Stimulated activated CD4-positive, alpha-beta T cell treated with anti-CD3 and anti-CD28 coated beads, Interleukin-15, amount 100 ng/mL, for 24 hours (primary cell): ENCODE data around the gene RUNDC3A.
"Not testable (repeated sequence)": the region's sequence is repeated elsewhere in the genome, so short reads cannot be mapped to it uniquely, and the experiment has no call there.

Source experiments
- DNase-seq: peaks from one replicate; pipeline ENCODE4 v3.0.0-alpha.2; 2020

The RUNDC3A gene

DNA sequence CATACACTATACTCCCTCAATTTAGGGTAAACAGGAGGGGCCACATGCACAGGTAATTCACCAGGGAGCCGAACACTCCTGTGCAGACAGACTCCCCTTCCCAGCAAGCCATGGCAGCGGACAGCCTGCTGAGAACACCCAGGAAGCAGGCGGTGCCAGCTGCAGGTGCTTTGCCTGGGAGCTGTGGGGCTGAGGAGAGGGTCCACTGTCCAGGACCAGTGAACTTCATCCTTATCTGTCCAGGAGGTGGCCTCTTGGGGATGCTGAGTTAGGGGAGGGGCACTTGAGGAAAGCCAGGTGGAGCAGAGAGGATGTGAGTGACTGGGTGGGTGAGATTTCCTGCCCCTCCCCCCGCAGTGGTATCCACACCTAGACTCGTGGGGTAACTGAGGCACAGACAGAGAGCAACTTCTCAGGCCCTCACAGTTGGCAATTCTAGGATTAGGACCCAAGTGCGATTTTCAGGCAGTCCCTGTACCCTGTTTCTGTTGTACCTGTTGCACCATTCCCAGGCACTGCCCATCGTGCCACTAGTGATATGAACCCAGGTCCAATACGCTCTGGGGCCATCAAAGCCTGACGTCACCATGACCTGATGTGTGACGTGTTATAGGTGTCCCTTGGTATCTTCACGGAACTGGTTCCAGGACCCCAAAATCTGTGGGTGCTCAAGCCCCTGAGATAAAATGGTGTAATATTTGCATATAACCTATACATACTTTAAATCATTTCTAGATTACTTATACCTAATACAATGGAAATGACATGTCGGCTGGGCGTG, 37.9 kb downstream of the RUNDC3A start:
- no peak for DNase-seq

DNA sequence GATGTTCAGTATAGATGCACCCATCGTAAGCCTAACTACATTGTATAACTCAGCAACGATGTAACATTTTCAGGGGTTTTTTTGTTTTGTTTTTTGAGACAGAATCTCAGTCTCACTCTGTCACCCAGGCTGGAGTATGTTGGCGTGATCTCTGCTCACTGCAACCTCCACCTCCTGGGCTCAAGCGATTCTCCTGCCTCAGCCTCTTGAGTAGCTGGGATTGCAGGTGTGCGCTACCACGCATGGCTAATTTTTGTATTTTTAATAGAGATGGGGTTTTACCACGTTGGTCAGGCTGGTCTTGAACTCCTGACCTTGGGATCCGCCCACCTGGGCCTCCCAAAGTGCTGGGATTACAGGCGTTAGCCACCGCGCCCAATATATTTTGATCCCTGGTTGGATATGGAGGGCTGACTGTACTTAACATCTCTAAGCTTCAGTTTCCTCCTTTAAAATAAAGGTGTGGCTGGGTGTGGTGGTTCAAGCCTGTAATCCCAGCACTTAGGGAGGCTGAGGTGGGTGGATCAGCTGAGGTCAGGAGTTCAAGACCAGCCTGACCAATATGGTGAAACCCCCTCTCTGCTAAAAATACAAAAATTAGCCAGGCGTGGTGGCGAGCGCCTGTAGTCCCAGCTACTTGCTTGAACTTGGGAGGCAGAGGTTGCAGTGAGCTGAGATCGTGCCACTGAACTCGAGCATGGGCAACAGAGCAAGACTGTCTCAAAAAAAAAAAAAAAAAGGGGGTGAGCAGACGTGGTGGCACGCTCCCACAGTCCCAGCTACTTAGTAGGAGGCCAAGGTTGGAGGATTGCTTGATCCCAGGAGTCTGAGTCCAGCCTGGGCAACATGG, 39.0 kb downstream of the RUNDC3A start:
- DNase-seq = not testable (repeated sequence)

DNA sequence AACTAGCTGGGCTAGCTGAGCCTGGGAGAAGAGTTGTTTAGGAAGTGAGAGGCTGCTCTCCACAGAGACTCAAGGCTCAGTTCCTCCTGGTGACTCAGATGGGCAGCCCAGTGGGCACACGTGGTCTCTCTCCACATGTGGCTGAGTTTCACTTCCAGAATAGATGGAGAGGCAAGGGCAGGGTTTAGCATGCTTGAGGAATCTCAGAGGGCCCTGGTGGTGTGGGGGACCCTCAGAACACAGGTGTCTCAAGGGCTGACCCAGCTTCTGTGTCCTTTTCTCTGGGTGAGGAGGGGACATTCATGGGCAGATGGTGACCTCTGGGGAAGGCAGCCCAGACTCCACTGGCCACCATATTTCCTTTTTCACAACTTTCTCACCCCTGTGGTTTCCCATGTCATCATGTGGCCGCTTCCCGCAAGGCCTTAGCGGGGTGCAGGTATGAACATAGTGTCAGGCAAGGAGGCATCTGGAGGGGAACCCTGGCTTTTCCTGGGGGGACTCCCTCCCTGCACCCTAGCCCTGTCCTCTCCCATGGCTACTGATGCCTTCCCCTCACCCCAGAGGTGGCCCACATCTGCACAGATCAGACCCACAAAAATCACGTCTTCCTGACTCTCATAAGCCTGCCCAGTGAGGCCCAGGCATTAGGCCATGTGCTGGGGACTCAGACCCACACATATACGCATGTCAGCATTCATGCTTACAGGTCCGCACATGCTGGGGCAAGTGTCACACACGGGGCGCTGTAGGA, 40.0 kb downstream of the RUNDC3A start:
- DNase-seq = no peak

DNA sequence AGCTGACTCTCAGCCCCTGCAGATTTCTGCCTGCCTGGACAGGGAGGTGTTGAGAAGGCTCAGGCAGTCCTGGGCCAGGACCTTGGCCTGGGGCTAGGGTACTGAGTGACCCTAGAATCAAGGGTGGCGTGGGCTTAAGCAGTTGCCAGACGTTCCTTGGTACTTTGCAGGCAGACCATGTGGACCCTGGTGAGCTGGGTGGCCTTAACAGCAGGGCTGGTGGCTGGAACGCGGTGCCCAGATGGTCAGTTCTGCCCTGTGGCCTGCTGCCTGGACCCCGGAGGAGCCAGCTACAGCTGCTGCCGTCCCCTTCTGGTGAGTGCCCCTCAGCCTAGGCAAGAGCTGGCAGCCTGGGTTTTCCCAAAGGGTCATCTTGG, 40.6 kb downstream of the RUNDC3A start:
- DNase-seq = no peak

DNA sequence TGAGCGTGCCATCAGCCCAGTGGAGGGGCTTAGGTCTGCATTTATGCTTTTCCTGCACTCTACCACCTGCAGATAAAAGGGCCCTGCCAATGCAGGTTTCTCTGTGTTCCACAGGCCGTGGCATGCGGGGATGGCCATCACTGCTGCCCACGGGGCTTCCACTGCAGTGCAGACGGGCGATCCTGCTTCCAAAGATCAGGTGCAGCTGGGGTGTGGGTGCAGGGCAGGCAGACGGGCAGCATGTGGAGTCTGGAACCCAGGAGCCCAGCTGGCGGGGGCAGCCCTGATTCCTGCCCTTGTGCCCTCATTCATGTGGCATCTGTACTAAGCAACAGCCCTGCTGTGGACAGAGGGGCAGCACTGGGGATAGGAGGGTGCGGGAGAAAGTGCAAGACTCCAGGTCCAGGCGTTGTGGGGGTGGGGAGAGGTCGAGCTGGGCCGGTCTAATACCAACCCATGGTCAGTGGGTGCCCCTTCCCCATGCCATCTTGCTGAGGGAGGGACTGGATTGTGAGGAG, 41.2 kb downstream of the RUNDC3A start:
- no peak for DNase-seq

DNA sequence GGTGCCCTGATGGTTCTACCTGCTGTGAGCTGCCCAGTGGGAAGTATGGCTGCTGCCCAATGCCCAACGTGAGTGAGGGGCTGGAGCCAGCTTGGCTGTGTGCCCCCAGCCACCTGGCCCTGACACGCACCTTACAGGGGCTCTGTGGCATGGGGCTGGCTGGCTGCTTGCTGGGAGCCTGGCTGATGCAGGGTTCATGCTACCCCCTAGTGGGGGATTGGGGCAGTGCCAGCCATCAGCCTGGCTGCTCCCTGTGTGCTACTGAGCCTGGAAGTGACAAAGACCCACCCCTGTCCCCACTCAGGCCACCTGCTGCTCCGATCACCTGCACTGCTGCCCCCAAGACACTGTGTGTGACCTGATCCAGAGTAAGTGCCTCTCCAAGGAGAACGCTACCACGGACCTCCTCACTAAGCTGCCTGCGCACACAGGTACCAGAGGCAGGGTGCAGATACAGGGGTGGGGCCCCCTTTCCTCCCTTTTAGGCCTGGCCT, 42.4 kb downstream of the RUNDC3A start:
- peak; percentile 84 for DNase-seq

DNA sequence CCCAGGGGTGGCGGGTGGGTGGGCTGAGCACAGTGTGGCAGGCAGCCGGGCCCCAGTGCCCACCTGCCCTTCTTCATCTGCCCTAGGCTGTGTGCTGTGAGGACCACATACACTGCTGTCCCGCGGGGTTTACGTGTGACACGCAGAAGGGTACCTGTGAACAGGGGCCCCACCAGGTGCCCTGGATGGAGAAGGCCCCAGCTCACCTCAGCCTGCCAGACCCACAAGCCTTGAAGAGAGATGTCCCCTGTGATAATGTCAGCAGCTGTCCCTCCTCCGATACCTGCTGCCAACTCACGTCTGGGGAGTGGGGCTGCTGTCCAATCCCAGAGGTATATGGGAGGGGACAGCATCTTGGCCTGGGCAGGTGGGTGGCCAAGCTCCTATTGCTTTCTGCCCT, 43.1 kb downstream of the RUNDC3A start:
- DNase-seq = no peak

DNA sequence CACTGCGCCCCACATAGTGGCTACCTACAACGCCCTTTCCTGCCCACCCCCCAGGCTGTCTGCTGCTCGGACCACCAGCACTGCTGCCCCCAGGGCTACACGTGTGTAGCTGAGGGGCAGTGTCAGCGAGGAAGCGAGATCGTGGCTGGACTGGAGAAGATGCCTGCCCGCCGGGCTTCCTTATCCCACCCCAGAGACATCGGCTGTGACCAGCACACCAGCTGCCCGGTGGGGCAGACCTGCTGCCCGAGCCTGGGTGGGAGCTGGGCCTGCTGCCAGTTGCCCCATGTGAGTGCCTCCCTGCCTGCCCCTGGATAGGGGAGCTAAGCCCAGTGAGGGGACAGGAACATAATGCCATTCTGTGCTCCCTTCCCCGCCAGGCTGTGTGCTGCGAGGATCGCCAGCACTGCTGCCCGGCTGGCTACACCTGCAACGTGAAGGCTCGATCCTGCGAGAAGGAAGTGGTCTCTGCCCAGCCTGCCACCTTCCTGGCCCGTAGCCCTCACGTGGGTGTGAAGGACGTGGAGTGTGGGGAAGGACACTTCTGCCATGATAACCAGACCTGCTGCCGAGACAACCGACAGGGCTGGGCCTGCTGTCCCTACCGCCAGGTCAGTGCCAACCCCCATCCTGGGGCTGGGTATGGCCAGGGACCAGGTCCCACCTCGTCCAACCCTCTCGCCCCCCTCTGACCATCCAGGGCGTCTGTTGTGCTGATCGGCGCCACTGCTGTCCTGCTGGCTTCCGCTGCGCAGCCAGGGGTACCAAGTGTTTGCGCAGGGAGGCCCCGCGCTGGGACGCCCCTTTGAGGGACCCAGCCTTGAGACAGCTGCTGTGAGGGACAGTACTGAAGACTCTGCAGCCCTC, 43.8 kb downstream of the RUNDC3A start:
- DNase-seq = no peak

DNA sequence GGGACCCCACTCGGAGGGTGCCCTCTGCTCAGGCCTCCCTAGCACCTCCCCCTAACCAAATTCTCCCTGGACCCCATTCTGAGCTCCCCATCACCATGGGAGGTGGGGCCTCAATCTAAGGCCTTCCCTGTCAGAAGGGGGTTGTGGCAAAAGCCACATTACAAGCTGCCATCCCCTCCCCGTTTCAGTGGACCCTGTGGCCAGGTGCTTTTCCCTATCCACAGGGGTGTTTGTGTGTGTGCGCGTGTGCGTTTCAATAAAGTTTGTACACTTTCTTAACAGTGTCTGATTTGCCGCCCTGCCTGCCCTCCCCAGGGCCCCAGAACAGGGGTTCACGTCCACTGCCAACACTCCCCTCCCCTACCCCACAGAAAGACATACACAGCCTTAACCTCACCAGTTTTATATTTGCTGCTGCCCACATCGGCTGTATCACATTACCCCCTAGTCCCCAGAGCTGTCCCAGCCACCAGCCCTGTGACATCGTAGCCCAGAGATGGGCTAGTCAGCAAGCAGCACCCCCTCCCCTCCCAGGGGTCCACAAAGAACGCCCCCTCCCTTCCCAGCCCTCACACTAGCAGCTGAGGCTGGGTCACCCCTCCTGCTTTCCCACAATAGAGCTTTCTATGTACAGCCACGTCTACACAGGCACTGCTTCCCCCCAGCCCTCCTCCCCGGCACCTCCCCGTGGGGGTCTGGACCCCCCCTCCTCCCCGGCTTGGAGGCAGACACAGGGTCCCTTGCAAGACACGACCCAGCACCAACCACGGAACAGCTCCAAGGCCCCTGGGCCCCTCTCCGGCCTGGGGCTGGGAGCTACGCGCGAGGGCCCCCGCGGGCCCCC, 44.6 kb downstream of the RUNDC3A start:
- no peak for DNase-seq

DNA sequence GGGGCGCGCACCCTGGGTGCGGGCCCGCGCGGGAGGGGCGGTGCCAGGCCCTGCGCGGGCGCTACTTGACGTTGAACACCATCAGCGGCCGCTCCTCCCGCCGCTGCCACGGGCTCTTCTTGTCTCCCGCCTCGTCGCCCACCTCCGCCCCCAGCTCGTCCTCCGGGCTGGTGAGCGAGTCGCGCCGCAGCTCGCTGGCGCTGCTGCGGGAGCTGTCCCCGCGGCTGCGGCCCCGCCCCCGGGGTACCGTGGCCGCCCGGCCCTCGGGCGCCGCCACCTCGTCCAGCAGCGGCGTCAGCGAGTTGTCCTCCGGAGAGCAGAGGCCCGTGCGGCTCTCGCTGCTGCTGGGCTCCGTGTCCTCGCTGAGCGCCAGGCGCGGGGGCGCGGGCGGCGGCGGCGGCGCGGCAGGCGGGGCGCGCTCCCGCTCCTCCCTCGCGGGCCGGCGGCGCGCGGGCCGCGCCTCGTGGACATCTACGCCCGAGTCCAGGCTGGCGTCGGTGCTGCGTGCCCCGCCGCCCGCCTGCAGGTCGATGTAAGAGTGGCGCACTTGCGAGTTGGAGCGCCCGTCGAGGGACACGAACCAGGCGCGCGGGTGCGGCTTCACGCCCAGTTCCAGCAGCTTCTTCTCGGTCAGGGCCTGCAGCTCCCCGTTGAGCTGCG, 45.4 kb downstream of the RUNDC3A start:
- DNase-seq = peak; percentile 39

DNA sequence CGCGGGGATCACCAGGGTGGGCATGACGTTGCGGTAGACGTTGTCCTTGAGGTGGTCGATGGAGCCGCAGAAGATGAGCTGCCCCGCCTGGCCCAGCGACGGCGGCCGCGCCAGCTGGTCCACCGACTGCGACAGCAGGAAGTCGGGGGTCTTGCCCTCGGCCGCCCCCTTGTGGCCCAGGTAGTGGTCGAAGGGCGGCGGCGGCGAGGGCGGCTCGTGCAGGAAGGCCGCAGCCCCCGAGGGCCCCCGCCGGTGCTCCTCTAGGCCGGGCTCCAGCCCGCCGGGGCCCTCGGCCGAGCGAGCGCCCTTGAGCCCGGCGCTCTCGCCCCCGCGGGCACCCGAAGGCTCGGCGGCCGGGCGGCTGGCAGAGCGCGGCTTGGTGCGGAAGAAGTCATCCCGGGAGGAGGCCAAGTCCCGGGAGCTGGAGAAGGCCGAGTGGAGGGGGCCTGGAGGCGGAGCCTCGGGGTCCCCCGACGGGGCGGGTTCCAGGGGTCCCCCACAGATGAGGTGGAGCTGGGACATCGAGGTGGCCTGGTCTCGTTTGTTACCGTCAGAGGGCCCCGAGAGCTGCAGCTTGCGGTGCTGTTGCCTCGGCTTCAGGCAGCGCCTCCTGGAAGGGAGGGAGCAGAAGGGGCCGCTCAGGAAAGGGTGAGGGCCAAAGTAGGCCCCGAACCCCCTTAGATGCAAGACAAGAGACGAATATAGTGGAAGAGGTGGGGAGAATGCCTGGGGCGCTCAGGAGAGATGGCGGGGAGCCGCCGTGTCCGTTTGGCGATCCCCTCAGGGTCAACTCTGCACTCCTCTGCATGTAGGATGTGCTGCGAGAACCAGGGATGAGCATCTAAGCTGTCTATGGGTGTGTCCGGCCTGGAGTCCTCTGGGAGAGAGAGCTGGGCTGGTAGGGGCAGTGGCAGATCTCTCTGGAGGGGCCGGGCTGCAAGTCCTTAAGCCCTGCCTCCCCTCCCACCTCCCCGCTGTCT, 46.5 kb downstream of the RUNDC3A start:
- peak; percentile 76 for DNase-seq

DNA sequence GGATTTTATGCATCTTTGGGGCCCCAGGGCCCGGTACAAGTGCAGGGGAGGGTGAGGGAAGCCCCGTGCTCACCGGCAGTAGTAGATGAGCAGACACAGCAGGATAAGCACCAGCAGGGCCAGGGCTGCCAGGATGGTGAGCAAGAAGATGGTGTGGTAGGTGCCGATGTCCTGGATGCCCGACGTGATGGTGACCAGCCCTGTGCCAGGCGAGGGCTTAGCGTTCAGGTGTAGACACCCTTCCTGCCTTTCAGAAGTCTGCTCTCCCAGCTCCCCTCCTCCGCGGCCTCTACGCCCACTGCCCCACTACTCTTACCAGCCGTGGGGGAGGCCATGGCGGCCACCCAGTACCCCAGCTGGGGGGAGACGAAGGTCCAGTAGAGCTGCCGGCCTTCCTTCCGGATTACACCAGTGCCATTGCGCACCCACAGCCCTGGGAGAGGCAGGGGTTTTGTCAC, 47.3 kb downstream of the RUNDC3A start:
- no peak for DNase-seq

DNA sequence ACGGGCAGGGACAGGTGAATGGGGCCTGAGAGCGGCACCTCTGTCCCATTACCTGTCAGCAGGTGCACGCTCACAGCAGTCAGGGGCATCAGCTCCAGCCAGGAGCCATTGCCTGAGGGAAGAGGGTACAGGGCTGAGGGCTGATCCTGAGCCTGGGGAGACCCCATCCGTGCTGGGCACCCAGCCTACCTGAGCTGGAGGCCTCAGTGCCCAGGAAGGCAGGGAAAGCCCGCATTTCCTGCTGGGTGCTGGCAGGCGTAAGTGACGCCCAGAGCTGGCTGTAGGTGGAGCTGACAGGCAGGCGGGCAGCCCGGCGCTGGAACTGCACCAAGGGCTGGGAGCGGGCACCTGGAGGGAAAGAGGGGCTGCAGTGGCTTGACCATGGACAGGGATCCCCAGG, 47.8 kb downstream of the RUNDC3A start:
- DNase-seq = no peak

DNA sequence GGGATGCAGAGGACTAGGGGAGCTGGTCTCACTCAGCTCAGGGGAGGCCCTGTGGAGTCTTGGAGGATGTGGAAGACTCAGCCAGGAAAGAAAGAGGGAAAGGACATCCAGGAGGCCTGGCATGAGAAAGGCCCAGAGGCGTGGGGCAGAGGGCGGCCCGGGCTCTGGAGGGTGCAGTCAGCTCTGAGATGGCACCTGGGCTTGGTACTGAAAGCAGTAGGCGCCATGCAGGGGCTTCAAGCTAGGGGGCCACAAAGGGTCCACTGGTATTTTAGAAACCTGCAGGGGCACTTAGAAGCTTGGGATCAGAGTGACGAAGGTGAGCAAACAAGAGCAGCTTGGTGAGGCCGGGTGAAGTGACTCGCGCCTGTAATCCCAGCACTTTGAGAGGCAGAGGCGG, 49.7 kb downstream of the RUNDC3A start:
- no peak for DNase-seq

DNA sequence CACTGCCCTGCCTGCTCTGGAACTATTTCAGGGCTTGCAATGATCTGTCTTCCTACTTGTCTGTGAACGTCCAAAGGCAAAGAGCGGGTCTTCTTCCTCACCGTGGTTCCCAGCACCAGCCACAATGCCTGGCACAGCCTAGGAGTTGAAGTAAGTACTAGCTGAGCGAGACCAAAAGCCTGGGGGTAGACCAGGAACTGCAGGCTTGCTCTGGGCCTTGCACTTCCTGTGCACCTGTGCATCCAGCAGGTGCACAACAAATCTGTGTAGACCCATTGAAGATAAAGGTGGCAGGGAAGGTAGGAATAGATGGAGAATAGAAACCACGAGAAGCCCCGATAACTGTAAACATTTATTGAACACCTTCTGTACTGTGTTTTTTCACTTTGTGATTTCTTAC, 50.6 kb downstream of the RUNDC3A start:
- DNase-seq = no peak

DNA sequence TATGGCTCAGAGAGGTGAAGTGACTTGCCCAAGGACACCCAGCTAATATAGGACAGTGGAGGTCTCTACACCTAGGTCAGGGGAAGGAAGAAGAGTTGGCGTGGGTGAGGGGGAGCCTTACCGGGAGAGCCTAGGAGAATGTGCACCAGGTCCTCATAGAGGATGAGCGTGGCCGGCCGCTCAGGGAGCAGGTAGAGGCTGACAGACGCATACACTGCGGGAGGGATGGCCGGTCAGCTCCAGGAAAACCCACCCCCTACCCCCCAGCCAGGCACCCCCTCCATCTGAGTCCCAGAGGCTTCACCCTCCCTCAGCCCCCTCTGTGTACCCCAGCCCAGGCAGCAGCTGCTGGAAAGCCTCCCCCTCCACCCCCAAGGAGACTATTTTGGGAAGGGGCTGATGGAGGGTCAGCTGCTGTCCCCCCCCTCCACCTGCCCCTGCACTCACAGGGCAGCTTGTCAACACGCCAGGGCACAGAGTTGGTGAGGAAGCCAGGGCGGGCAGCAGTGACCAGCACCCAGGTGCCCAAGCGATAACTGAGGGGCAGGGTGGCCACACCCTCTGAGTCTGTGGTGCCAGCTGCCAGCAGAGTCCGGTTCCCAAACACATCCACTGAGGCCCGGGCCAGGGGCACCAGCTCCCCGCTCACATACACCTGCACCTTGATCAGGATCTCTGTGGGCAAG, 51.2 kb downstream of the RUNDC3A start:
- no peak for DNase-seq

DNA sequence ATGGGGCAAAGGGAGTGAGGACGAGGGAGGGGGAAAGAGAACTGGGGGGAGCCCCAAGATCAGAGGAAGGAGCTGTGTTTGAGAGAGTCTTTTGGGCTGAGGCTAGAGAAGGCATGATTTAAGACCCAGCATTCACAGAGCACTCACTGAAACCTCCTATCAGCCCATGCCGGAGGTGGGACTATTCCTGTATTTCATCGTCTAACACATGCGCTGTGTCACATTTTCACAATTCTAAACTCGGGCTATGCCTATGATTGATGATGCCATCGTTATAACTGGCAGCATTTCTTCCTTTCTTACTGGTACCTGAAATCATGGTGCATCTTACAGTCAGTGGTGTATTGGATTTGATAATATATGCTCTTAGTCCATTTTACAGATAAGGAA, 51.7 kb downstream of the RUNDC3A start:
- DNase-seq = no peak

DNA sequence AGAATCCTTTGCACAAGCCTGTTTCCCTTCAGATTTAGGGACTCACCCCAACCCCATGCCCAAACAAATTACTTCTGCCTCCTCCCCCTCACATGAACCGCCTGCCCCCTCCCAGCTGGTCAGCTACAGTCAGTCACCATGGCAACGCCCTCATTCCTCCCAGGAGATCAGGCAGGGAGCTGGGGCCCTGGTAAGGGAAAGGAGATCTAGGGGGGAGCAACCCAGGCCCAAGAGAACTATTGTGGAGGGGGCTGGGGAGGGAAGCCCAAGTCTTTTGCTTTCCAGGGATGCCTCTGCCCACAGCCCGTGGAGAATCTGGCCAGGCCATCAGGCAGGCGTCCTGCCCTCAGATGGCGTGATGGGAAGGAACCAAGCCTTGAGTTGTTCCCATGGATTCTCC, 52.4 kb downstream of the RUNDC3A start:
- DNase-seq = no peak
